K562 (cell line): ENCODE data around the gene FASTKD1. TPM values are rescaled to one million over a fixed set of nuclear protein-coding genes. Genes with fewer than 3 reads are reported as not detected.

Experiments
- CTCFL ChIP-seq: IDR thresholded peaks from 2 replicates; pipeline ENCODE4 v1.6.1; 2011; ENCODE audit warnings: borderline replicate concordance, low read depth, mild to moderate bottlenecking, moderate library complexity, low read length; ENCODE audit not compliant: insufficient read depth, poor library complexity, severe bottlenecking
- E2F5 ChIP-seq: sonication (generic); formaldehyde crosslinking; IDR thresholded peaks from 2 replicates; pipeline ENCODE4 v1.8.0; 2022; ENCODE audit warnings: mild to moderate bottlenecking, missing genetic modification reagents
- FOXK2 ChIP-seq, 2 experiments: fragments of 450-650 bp; IDR thresholded peaks in 1 of 2; conservative IDR thresholded peaks in 1 of 2; 2 replicates each; pipeline ENCODE4 v1.6.1; 2016; ENCODE audit warnings: low read depth in 2 of 2, mild to moderate bottlenecking in 1 of 2
- IRF9 ChIP-seq: fragments of 450-650 bp; IDR thresholded peaks from 2 replicates; pipeline ENCODE4 v1.6.1; 2016; ENCODE audit warnings: missing biosample characterization, missing genetic modification characterization
- MNT ChIP-seq, 2 experiments: fragments of 450-650 bp; conservative IDR thresholded peaks; 2 replicates each; pipeline ENCODE4 v1.6.1; 2017; ENCODE audit warnings: mild to moderate bottlenecking in 2 of 2, moderate library complexity in 2 of 2
- MXD1 ChIP-seq: fragments of 250-450 bp; sonication (Bioruptor Pico); IDR thresholded peaks from 2 replicates; pipeline ENCODE4 v1.8.0; 2021; ENCODE audit warnings: borderline replicate concordance, mild to moderate bottlenecking, moderate library complexity; ENCODE audit not compliant: poor library complexity, severe bottlenecking
- NR2C1 ChIP-seq, 2 experiments: fragments of 450-650 bp; IDR thresholded peaks; 2 replicates each; pipeline ENCODE4 v1.6.1; 2017; ENCODE audit warnings: mild to moderate bottlenecking in 2 of 2, antibody characterized with exemption in 1 of 2, inconsistent platforms in 1 of 2, missing compliant biosample characterization in 1 of 2, missing genetic modification characterization in 1 of 2
- POLR2B ChIP-seq: fragments of 450-650 bp; IDR thresholded peaks from 2 replicates; pipeline ENCODE4 v1.6.1; 2018; ENCODE audit warnings: low read depth; ENCODE audit not compliant: partially characterized antibody
- RNF2 ChIP-seq: sonication (generic); IDR thresholded peaks from 2 replicates; pipeline ENCODE4 v1.6.1; 2016
- SP2 ChIP-seq: IDR thresholded peaks from 2 replicates; pipeline ENCODE4 v1.6.1; 2011; ENCODE audit warnings: mild to moderate bottlenecking, low read depth, low read length, moderate library complexity; ENCODE audit not compliant: poor library complexity, severe bottlenecking; ENCODE audit errors: extremely low read depth
- SRSF7 ChIP-seq: fragments of 200-400 bp; formaldehyde crosslinking; optimal IDR thresholded peaks from 2 replicates; pipeline ENCODE3; 2017; ENCODE audit warnings: mild to moderate bottlenecking, low read depth, low read length
- ZBTB12 ChIP-seq: fragments of 250-450 bp; sonication (Bioruptor Pico); IDR thresholded peaks from 2 replicates; pipeline ENCODE4 v1.4.0; 2020
- ZNF212 ChIP-seq: fragments of 450-650 bp; formaldehyde crosslinking; IDR thresholded peaks from 2 replicates; pipeline ENCODE4 v1.4.0; 2020; ENCODE audit warnings: mild to moderate bottlenecking
- ZNF3 ChIP-seq: fragments of 250-450 bp; sonication (Bioruptor Pico); IDR thresholded peaks from 2 replicates; pipeline ENCODE4 v1.5.0; 2021; ENCODE audit warnings: mild to moderate bottlenecking, moderate library complexity
- ZNF347 ChIP-seq: fragments of 450-650 bp; formaldehyde crosslinking; IDR thresholded peaks from 2 replicates; pipeline ENCODE4 v1.4.0; 2020; ENCODE audit warnings: low read depth, mild to moderate bottlenecking, moderate library complexity
- ZNF668 ChIP-seq: fragments of 250-450 bp; sonication (Bioruptor Pico); IDR thresholded peaks from 2 replicates; pipeline ENCODE4 v1.8.0; 2022; ENCODE audit warnings: mild to moderate bottlenecking, inconsistent platforms
- polyA plus RNA-seq, 8 experiments: library from polyadenylated mRNA; depleted of rRNA in 4 of 8; stranded (reverse) in 5 of 8; unstranded in 3 of 8; fragments of >200 nt; fragmentation: Nextera tagmentation in 2 of 8; fragmentation: Illumina TruSeq in 1 of 8; extraction: Ambion mirVana in 2 of 8; extraction: Trizol in 1 of 8; gene quantifications; 2 replicates each; pipeline versions ENCODE4 v1.2.1 to v1.2.3, GENCODE V29; 2011 to 2014; ENCODE audit warnings: inconsistent platforms in 1 of 8, missing spikeins in 1 of 8
- total RNA-seq, 7 experiments: library from RNA; depleted of rRNA in 6 of 7; stranded (reverse); fragments of >200 nt in 6 of 7; fragmentation: Illumina TruSeq in 2 of 7; extraction: Trizol in 2 of 7; gene quantifications; 2 replicates each; pipeline versions ENCODE4 v1.2.1 to v1.2.3, GENCODE V29; 2011 to 2021; ENCODE audit warnings: low replicate concordance in 1 of 7

The FASTKD1 gene
- total and polyA plus RNA-seq, 9 of the 15 experiments (the other 6 are each of a cell fraction or from before 2014, with no cell fraction given): 63.5 to 134 (median 119) TPM

- TF ChIP-seq MNT (conservative IDR thresholded peaks at IDR 0.05) (peak; percentile 91 to 96), RNF2 (peak; percentile 36; the same call in 1 of the 2 replicates), ZBTB12 (CRISPR knock-in tag) (peak; percentile 98), SRSF7 (no peak), CTCFL (no peak), ZNF212 (CRISPR knock-in tag) (no peak), IRF9 (tag) (peak; percentile 53; the same call in 1 of the 2 replicates), ZNF668 (CRISPR knock-in tag) (no peak), ZNF347 (CRISPR knock-in tag) (no peak), MXD1 (no peak), FOXK2 (conservative IDR thresholded peaks at IDR 0.05 in 1 of 2, IDR thresholded peaks at IDR 0.05 in 1 of 2; ENCODE audit: low read depth in 2 of 2) (peak; percentile 81 to 89), ZNF3 (CRISPR knock-in tag) (no peak), E2F5 (CRISPR knock-in tag) (peak; percentile 91; the same call in 1 of the 2 replicates), NR2C1 (IDR thresholded peaks at IDR 0.05) (peak; percentile 65), NR2C1 (tag; IDR thresholded peaks at IDR 0.05) (no peak; the same call in none of the 2 replicates), POLR2B (peak; percentile 74), SP2 (no peak)
Measured at GRCh38 chr2:169584005-169584877, 10.6 kb upstream of the FASTKD1 start, which contains the start of gene PPIG (continued).
